Esophagus muscularis mucosa (tissue), 4 donors: ENCODE measurements around the gene TTC39C. TPM values are rescaled to one million over a fixed set of nuclear protein-coding genes. Genes with fewer than 3 reads are reported as not detected.

Experiments used
- DNase-seq: peaks from one replicate; pipeline ENCODE4 v3.0.0-alpha.2; 2017; ENCODE audit errors: extremely low spot score
- H3K27ac ChIP-seq, 4 donors: fragments of 200-600 bp; sonication (generic); replicated peaks in 1 of 4; 1 replicate in 3 of 4; 2 replicates in 1 of 4; pipeline ENCODE4 v1.5.1; 2016 to 2019; ENCODE audit warnings: mild to moderate bottlenecking in 1 of 4
- H3K27me3 ChIP-seq, 4 donors: fragments of 200-600 bp; sonication (generic); one replicate each; pipeline versions ENCODE4 v1.5.1 to v1.6.0; 2016 to 2019
- H3K36me3 ChIP-seq, 4 donors: fragments of 200-600 bp; sonication (generic); one replicate each; pipeline ENCODE4 v1.5.1; 2016 to 2019
- H3K4me1 ChIP-seq, 4 donors: fragments of 200-600 bp; sonication (generic); one replicate each; pipeline ENCODE4 v1.5.1; 2016 to 2019
- H3K4me3 ChIP-seq, 4 donors: fragments of 200-600 bp; sonication (generic); 1 replicate in 2 of 4; 2 replicates in 2 of 4; pipeline ENCODE4 v1.5.1; 2016 to 2019; ENCODE audit warnings: mild to moderate bottlenecking in 4 of 4, moderate library complexity in 1 of 4
- H3K9me3 ChIP-seq, 4 donors: fragments of 200-600 bp; sonication (generic); 1 replicate in 3 of 4; 2 replicates in 1 of 4; pipeline ENCODE4 v1.5.1; 2016 to 2019
- EP300 ChIP-seq: sonication (generic); formaldehyde crosslinking; IDR thresholded peaks from one replicate; pipeline ENCODE4 v1.6.1; 2017; ENCODE audit warnings: antibody characterized with exemption
- POLR2A ChIP-seq: fragments of 450-650 bp; IDR thresholded peaks from one replicate; pipeline ENCODE4 v1.6.1; 2017; ENCODE audit warnings: antibody characterized with exemption, moderate library complexity, mild to moderate bottlenecking, low read depth
- POLR2AphosphoS5 ChIP-seq, 2 donors: sonication (generic); formaldehyde crosslinking; IDR thresholded peaks; one replicate each; pipeline ENCODE4 v1.6.1; 2017; ENCODE audit warnings: antibody characterized with exemption in 2 of 2
- WGBS: methylation state at CpG from one replicate; pipeline ENCODE4 v1.1.5; 2018; 5-methylcytosine and 5-hydroxymethylcytosine counted together
- intact Hi-C: fragments of 100-400 bp; cut with DNase I; formaldehyde crosslinking; loops from one replicate; pipeline ENCODE4 v1.15.1; 2023
- total RNA-seq, 4 donors: library from RNA; depleted of rRNA; stranded (reverse); fragments of >200 nt; gene quantifications; one replicate each; pipeline versions ENCODE4 v1.1.0 to v1.2.1, GENCODE V29; 2016
- TF ChIP-seq, protein P1 (sequence below), 3 experiments: fragments of 200-600 bp in 2 of 3; fragments of 450-650 bp in 1 of 3; sonication (generic) in 2 of 3; IDR thresholded peaks; one replicate each; pipeline ENCODE4 v1.5.1; 2017 to 2019; ENCODE audit warnings: antibody characterized with exemption in 3 of 3, mild to moderate bottlenecking in 2 of 3, moderate library complexity in 1 of 3

The TTC39C gene
- total RNA-seq, 4 donors from 2014 or later = 32.3 to 45.4 (median 34.8) TPM

- intact Hi-C loops = loop anchor here (10.0 kb wide), 2 partner anchors 62 to 182 kb away; no protein-coding TSS in a partner anchor
- 72% methylated on average over 2 of the region's 2 CpGs for WGBS
These were observed 2.1 kb downstream of the TTC39C start for GRCh38 chr18:24016643-24017042.

GRCh38 chr18:24018299-24018886 is 3.8 kb downstream of the TTC39C start:
- Histone ChIP-seq H3K36me3 (peaks cover 0 to 17% (median 2%) of the 10 kb centered on the region in 4 donors), H3K9me3 (no peaks in the 10 kb centered on the region), H3K4me3 (no peak overlapping the region), H3K4me1 (peaks cover 10 to 32% (median 29%) of the 10 kb centered on the region in 4 donors), H3K27ac (no peak overlapping the region), H3K27me3 (no peaks in the 10 kb centered on the region)
- intact Hi-C loops = loop anchor here (10.0 kb wide), 2 partner anchors 64 to 184 kb away; no protein-coding TSS in a partner anchor
- TF ChIP-seq POLR2AphosphoS5 (IDR thresholded peaks at IDR 0.05) = no peak
- TF ChIP-seq, protein P1, sequence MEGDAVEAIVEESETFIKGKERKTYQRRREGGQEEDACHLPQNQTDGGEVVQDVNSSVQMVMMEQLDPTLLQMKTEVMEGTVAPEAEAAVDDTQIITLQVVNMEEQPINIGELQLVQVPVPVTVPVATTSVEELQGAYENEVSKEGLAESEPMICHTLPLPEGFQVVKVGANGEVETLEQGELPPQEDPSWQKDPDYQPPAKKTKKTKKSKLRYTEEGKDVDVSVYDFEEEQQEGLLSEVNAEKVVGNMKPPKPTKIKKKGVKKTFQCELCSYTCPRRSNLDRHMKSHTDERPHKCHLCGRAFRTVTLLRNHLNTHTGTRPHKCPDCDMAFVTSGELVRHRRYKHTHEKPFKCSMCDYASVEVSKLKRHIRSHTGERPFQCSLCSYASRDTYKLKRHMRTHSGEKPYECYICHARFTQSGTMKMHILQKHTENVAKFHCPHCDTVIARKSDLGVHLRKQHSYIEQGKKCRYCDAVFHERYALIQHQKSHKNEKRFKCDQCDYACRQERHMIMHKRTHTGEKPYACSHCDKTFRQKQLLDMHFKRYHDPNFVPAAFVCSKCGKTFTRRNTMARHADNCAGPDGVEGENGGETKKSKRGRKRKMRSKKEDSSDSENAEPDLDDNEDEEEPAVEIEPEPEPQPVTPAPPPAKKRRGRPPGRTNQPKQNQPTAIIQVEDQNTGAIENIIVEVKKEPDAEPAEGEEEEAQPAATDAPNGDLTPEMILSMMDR (IDR thresholded peaks at IDR 0.05) = no peak
- no peak for DNase-seq
- 83% methylated on average over 11 of the region's 11 CpGs for WGBS

More at GRCh38 chr18:24016643-24017042, 2.1 kb downstream of the TTC39C start:
- Histone ChIP-seq H3K4me1 (peaks cover 10 to 31% (median 25%) of the 10 kb centered on the region in 4 donors), H3K9me3 (no peaks in the 10 kb centered on the region), H3K4me3 (peak overlapping the region in 1 of 4 donors; percentile 72), H3K27me3 (no peaks in the 10 kb centered on the region), H3K27ac (no peak overlapping the region), H3K36me3 (peaks cover 0 to 6% (median 0%) of the 10 kb centered on the region in 4 donors)
- TF ChIP-seq, protein P1 (IDR thresholded peaks at IDR 0.05) = peak in 2 of 3 experiments; percentile 8 to 29
- no peak for TF ChIP-seq POLR2A
- no peak for DNase-seq

DNA sequence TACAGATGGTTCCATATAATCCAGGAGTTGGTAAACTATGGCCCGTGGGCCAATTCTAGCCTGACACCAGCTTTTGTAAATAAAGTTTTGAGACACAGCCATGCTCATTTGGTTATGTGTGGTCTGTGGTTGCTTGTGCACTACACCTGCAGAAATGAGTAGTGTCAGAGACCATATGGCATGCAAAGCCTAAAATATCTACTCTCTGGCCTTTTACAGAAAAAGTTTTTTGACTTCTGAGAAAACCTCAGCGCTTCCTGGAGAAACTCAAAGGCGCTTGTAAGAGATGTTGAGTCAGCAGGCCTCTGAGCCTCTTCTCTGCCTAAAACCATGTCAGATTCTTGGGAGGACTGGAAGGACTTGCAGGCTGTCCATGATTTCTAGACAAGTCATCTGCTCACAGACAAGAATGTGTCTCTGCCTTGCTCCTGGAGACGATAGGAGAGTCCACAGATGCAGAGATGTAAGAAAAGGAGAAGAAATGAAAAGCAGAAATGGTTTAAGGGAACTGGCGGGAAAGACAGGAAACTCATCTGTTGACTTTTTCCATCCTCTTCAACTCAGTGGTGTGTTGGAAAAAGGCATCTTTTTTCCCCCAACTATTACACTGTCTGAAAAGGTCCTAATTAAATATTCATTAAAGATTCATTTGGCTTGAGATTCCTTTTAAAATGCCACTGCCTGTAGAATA is 5.2 kb downstream of the TTC39C start:
- peaks cover 10 to 32% (median 23%) of the 10 kb centered on the region in 4 donors for H3K4me1 ChIP-seq
- 80% methylated on average over 5 of the region's 5 CpGs for WGBS
- no peak for DNase-seq
- intact Hi-C loops = loop anchor here (10.0 kb wide), 3 partner anchors 55 to 185 kb away; no protein-coding TSS in a partner anchor
- no peak overlapping the region for H3K4me3 ChIP-seq
- no peaks in the 10 kb centered on the region for H3K27me3 ChIP-seq
- H3K9me3 ChIP-seq = no peaks in the 10 kb centered on the region
- TF ChIP-seq POLR2A (no peak), EP300 (no peak), POLR2AphosphoS5 (IDR thresholded peaks at IDR 0.05) (no peak)
- TF ChIP-seq, protein P1 (IDR thresholded peaks at IDR 0.05) = no peak
- H3K27ac ChIP-seq = no peak overlapping the region
- peaks cover 0 to 18% (median 2%) of the 10 kb centered on the region in 4 donors for H3K36me3 ChIP-seq

- Histone ChIP-seq H3K27ac (no peak overlapping the region), H3K36me3 (peaks cover 0 to 18% (median 2%) of the 10 kb centered on the region in 4 donors), H3K9me3 (no peaks in the 10 kb centered on the region), H3K27me3 (no peaks in the 10 kb centered on the region), H3K4me3 (no peak overlapping the region), H3K4me1 (peaks cover 0 to 23% (median 11%) of the 10 kb centered on the region in 4 donors)
- intact Hi-C loops = loop anchor here (10.0 kb wide), 1 partner anchor 53 kb away; no protein-coding TSS in a partner anchor
- WGBS = 94% methylated on average over 3 of the region's 3 CpGs
- DNase-seq = no peak
- no peak for TF ChIP-seq POLR2AphosphoS5 (IDR thresholded peaks at IDR 0.05)
- TF ChIP-seq POLR2A = no peak
- no peak for TF ChIP-seq EP300
- TF ChIP-seq, protein P1 (IDR thresholded peaks at IDR 0.05) = no peak
These were observed 7.0 kb downstream of the TTC39C start for GRCh38 chr18:24021505-24021904.
